Stimulated activated CD4-positive, alpha-beta T cell treated with anti-CD3 and anti-CD28 coated beads, TNF-alpha, amount 100 ng/mL, for 1 hour (primary cell): ENCODE measurements around the gene PI4KA.

Source experiments
- DNase-seq, 3 donors: peaks; one replicate each; pipeline ENCODE4 v3.0.0-alpha.2; 2020; ENCODE audit warnings: low read depth in 3 of 3, low spot score in 1 of 3

The PI4KA gene

DNA sequence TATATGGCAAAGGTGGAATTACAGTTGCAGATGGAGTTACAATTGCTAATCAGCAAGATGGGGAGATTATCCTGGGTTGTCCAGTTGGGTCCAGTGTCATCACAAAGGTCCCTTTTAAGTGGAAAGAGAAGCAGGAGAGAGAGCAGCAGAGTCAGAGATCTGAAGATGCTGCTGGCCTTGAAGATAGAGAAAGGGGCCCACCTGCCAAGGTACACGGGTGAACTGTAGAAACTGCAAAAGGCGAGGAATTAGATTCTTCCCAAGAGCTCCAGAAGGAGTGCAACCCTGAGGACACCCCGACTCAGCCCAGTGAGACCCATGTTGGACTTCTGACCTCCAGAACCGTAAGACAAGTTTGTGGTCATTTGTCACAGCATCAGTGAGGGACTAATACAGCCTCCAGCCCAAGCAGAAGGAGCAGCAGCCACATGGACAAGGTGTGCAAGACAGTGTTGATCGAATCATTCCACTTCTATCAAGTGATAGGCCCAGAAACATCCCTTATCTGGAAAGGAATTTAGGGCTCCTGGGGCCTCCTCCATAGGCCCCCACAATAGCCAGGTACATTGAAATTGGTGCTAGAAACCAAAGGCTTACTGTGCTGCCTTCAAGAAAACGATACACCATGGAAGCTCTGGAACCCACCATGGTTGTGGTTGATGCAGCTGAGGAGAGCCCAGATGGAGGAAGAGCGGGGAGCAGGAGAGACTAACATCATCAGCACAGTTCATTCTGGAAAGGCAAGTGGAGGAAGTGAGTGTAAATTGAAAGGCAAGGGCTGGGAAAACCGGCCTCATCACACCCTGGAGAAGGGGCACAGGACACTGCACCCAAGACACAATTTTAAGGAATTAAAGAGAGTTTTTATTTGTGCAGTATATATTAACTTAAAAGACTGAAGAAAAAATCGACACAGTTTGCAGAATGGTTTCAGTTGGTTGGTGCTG is 23.5 kb upstream of the PI4KA start:
- no peak for DNase-seq

DNA sequence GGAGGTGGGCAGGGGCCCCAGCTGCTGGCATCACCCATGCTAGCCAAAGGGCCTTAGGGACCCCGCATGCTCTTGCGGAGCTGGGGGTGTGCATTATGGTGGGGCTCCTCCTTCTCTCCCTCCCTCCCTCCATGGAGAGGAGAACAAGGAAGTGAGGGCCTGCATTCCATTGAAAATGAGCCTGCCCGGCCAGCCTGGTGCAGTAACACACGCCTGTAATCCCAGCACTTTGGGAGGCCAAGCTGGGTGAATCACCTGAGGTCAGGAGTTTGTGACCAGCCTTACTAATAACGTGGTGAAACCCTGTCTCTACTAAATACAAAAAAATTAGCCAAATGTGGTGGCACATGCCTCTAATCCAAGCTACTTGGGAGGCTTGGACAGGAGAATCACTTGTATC is 22.6 kb upstream of the PI4KA start:
- no peak for DNase-seq

- DNase-seq: no peak
These were observed 19.1 kb upstream of the PI4KA start for GRCh38 chr22:20877715-20878114.

GRCh38 chr22:20875296-20875695 is 16.7 kb upstream of the PI4KA start:
- no peak for DNase-seq

- DNase-seq: no peak
These were observed 14.6 kb upstream of the PI4KA start for GRCh38 chr22:20873214-20873613.

DNA sequence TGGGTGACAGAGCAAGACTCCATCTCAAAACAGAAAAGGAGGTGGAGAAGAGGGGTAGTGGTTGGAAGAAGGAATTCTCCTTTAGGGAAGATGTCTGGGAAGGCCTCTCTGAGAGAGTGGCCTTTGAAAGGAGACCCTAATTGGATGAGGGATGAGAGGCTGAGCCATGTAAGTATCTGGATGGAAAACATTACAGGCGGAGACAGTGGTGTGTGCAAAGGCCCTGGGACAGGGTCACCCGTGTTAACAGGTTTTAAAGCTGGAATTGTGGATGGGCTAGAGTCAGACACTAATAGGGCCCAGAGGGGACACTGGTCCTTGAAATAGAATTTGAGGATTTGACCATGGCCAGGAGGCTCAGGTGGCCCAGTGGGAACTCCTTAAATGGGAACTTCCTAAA is 10.6 kb upstream of the PI4KA start:
- DNase-seq: no peak

DNA sequence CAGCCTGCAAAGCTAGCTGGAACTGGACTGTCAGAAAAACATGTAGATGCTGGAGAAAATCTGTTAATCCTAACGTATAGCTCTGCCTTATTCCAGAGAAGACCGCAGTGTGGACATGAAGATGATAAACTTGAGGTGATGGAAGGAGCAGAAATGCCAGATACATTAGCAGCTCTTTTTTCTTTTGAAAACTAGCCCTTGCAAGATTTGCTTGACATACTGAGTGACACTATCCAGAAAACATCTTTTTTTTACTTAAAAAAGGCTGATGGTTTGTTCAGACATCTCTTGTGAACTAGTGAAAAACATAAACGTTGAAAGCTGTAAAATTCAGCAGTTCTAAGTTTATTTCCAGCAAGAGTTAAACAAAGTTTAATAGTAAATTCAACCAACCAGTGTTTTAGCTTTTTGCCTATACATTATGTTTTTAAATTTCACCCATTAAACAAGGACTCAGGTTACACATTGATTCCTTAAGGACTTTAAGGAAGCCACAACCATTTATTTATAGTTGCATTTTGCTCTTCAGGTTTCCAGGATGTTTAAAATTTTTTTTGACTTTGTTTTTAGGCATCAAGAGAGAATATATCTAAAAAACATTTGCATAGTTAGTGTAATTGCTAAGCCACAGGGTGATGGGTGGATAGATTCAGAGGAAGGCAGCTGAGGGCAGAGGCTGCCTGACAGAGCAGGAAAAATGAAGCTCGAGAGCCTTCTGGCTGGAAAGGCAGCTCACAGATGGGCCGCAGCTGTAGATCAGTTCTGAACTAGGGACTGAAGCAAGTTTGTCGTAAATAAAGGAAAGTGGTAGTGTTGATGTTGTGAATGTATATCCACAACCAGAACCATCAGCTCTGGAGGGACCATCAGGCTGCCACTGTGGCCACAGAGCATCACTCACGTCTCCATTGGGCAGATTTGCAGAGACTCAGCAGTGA is 9.7 kb upstream of the PI4KA start:
- DNase-seq: no peak

DNA sequence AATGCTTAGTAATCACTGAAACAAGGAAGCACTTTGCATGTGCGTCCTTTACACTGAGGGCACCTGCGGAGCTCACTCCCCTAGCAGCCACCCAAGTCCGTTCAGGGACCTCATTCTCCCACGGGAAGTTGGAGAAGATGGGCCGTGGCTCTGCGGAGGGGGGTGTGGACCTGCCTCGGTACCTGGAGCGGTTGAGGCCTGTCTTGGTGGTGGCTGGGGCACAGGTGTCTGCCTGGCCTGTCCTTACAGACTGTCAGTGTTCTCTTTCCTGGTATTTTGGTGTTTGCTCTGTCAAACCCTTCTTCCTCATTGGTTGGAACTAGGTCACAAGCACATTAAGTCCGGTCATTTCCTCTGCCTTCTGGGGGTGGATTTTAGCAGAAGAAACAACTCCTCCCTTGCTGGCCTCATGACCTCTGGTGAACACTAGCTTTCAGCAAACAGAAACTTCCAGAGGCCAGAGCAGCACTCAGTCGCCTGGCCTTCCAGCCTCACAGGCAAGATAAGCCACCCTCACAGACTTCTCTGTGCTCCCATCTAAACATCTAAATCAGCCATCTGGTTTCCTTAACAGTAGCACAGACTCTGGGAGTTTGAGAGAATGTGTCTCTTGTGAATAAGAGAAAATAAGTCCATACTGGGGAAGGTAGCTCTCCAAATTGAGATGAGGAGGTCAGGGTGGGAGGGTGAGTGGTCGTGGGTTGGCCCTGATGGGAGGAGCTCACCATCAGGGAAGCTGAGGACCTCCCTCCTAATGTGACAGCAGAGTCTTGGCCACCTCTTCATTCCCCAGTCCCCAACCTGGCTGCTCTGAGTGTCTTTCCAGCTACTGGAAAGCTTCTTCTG is 8.8 kb upstream of the PI4KA start:
- DNase-seq: no peak

- no peak for DNase-seq
These were observed 8.1 kb upstream of the PI4KA start for GRCh38 chr22:20866736-20867135.

DNA sequence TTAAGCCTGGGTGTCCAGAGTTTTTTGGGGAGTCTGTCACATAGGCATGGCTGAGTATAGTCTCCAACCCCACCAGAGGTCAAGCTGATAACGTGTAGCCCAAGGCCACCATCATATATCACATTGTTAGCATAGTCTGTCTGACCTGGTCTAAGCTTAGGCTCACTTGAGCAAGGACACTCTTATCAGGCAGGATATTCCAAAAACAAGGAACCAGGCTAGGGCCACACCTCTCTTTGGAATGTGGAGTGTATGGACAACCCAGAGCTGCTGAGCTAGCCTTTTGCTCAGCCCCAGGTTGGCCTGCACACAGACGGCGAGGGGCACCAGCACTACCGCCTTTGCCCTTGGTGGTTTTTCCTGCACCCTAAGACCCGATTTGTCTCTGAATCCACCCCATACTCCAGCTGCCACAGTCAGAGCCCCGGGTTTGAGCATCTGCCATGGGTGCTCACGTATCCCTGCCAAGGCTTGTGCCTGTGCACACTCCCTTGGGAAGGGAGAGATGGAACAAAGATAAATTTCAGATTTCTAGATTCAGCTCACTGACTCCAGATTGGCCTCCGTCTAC is 7.3 kb upstream of the PI4KA start:
- no peak for DNase-seq

GRCh38 chr22:20865331-20865730 is 6.7 kb upstream of the PI4KA start:
- no peak for DNase-seq

DNA sequence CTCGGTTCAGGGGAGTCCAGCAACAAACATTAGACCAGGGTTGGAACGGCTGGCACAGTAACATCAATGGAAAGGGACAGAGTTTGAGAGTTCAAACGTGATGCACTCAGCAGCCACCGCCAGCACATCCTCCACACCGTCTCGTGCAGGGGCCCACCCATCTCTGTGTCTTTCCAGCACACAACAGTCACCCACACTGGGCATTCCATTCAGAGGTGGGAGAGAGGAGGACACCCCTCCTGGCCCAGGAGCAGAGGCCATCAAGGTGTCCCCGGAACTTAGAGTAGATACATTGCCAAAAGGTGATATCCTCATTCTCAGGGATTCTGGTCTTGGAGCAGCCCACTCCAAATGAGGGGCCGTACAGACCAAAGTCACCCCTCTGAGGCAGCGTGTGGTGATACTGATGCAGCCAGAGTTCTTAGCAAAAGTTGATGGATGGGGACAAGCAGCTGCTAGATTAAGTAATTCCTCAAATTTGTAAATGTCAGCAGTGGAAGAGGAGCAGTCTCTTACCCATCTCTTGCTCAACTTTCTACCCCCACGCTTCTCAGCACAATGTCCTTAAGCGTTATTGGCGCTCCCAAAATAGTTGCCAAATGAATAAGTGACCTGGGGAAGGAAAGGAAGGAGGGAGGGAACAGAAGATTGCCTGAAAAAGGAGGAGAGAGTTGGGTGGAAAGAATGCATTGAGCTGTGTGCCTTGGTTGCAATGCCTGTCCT is 5.7 kb upstream of the PI4KA start:
- DNase-seq: no peak

DNA sequence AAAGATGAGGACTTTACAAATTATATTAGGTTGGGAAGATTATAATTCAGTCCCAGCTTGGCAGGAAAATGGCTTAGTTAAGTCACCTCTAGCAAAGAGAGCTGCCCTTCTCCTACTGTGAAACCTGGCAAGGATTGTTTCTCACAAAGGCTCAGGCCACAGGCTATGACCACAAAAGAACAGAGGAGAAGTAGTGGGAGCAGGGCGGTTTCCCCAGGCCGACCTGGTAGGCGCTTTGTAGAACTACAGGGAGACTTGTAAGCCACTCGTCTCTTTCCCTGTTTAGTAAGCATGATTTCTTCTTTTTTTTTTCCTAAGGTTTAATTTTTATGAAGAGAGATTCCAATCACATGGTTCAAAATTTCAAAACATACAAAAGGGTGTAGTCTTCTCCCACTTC is 4.8 kb upstream of the PI4KA start:
- DNase-seq: no peak

- no peak for DNase-seq
These were observed 3.9 kb upstream of the PI4KA start for GRCh38 chr22:20862540-20862939.

DNA sequence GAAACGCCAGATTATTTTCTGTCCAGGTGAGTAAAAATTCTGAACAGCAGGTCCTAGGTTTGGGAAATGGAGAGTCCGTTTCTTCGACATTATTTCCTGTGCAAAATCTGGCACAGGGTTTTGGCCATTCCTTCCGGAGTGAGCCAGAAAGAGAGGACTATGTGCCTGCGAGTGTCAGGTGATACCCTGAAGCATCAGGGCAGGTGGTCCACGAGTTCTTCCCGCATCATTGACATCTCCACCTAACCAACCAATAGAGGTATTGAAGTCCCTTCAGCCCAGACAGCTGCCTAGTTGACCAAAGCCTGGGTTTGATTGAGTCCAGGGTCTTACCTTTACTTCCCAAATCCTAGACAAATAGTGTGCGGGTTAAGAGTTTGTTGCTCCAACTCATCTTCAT is 1.0 kb upstream of the PI4KA start:
- no peak for DNase-seq

- DNase-seq: peak; percentile 56 to 68 (median 66)
These were observed 585 bp downstream of the PI4KA start for GRCh38 chr22:20857838-20858614.

DNA sequence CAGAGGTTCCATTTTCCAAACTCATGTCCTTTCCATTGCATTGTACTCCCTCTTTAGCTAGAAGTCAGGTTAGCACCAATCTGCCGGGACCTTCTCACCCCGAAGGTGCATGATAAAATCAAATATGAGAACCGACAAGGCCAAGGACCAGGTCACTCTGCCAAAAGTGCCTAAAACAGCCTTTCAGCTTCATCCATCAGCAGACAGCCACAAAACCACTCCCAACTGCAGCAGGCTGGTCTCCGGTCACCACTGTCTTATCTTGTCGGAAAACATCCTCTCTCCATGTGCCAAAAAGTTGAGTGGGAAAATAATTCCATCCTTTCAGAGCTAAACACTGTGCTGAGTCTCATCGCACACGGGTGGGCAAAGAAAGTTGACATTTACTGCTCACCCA is 1.4 kb downstream of the PI4KA start:
- DNase-seq: no peak

DNA sequence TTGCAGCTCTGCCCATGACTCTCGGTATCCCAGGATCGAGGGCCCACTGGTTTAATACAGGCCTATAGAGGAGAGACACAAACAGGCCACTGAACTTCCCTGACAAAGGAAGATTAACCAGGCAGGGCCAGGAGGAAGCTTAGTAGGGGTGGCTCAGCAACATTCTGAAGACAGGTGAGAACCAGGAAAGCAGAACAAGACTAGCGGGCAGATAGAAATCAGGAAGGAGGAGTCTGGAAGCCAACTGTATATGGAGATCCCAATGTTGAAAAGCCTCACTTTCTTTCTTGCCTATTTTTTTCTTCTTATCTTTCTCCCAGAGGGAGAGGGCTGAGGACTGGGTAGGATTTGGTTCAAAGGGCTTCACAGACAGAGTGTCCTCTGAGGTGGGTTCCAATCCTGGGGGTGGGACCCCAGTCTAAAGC is 5.4 kb downstream of the PI4KA start:
- no peak for DNase-seq

DNA sequence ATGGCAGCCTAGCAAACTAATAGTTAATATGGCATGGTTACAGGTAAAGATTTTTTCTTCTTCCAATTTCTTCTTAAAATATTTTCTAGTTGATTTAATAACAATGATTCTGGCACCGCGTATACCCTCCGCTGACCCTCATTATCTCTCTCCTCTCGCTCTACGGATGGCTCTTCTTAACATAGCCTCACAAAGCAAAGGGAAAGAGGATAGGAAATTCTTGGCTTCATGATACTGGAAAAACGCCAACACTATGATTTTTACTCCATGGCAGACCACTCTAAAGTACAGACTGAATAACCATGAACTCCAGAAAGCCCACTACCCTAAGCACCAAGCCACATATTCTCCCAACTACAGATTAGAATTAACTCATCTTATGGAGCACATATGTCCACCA is 6.1 kb downstream of the PI4KA start:
- no peak for DNase-seq
